DND-41 (cell line): ENCODE data around the gene DOLPP1.

Experiments used
- ATAC-seq: fragments of 200-7000 bp; cut with Tn5 transposase; 3 replicates; pipeline ENCODE4 v1.9.1; 2021; ENCODE audit warnings: low read depth; ENCODE audit not compliant: insufficient read depth
- DNase-seq: peaks from one replicate; pipeline ENCODE4 v3.0.0-alpha.2; 2020
- H2AFZ ChIP-seq: 2 replicates; pipeline ENCODE4 v1.6.0; 2012; ENCODE audit warnings: low read depth, low read length
- H3K27ac ChIP-seq: 2 replicates; pipeline ENCODE4 v1.5.1; 2012; ENCODE audit warnings: low read length, inconsistent platforms
- H3K27me3 ChIP-seq: fragments of 200-600 bp; sonication (generic); 2 replicates; pipeline ENCODE4 v1.6.0; 2012; ENCODE audit warnings: low read length, mild to moderate bottlenecking, inconsistent platforms; ENCODE audit not compliant: insufficient read depth, poor library complexity
- H3K36me3 ChIP-seq: 2 replicates; pipeline ENCODE4 v1.5.1; 2012; ENCODE audit warnings: low read length, inconsistent platforms; ENCODE audit not compliant: insufficient read depth
- H3K4me1 ChIP-seq: 2 replicates; pipeline ENCODE4 v1.5.1; 2012; ENCODE audit warnings: mild to moderate bottlenecking, low read length; ENCODE audit not compliant: insufficient read depth
- H3K4me2 ChIP-seq: 2 replicates; pipeline ENCODE4 v1.6.0; 2012; ENCODE audit warnings: mild to moderate bottlenecking, moderate library complexity, low read length, inconsistent platforms; ENCODE audit not compliant: insufficient read depth
- H3K4me3 ChIP-seq, 2 experiments: fragments of 200-600 bp in 1 of 2; shearing (Covaris generic) in 1 of 2; 2 replicates each; pipeline ENCODE4 v1.5.1; 2012 to 2016; ENCODE audit warnings: inconsistent platforms in 2 of 2, low read length in 2 of 2, mild to moderate bottlenecking in 2 of 2, low read depth in 1 of 2, moderate library complexity in 1 of 2
- H3K79me2 ChIP-seq: 2 replicates; pipeline ENCODE4 v1.6.0; 2012; ENCODE audit warnings: low read length, inconsistent platforms; ENCODE audit not compliant: insufficient read depth
- H3K9ac ChIP-seq: 2 replicates; pipeline ENCODE4 v1.6.0; 2012; ENCODE audit warnings: low read depth, mild to moderate bottlenecking, inconsistent platforms, low read length, moderate library complexity
- H3K9me3 ChIP-seq: 2 replicates; pipeline ENCODE4 v1.5.1; 2012; ENCODE audit warnings: low read length, moderate library complexity, mild to moderate bottlenecking, inconsistent platforms; ENCODE audit not compliant: insufficient read depth, severe bottlenecking
- H4K20me1 ChIP-seq: 2 replicates; pipeline ENCODE4 v1.6.0; 2012; ENCODE audit warnings: low read length; ENCODE audit not compliant: insufficient read depth
- CTCF ChIP-seq: IDR thresholded peaks from 2 replicates; pipeline ENCODE4 v1.5.1; 2012; ENCODE audit warnings: borderline replicate concordance, low read length, moderate library complexity, mild to moderate bottlenecking; ENCODE audit not compliant: poor library complexity, severe bottlenecking; ENCODE audit errors: extremely low read depth
- EZH2 ChIP-seq: IDR thresholded peaks from 3 replicates; pipeline ENCODE4 v1.6.1; 2012; ENCODE audit warnings: borderline replicate concordance, low read depth, mild to moderate bottlenecking, moderate library complexity, low read length, inconsistent platforms; ENCODE audit not compliant: severe bottlenecking

DOLPP1 gene

GRCh38 chr9:129059796-129060785 is 20.8 kb upstream of the DOLPP1 start:
- Histone ChIP-seq H3K4me3 (no peak overlapping the region), H2AFZ (no peak overlapping the region), H3K4me1 (no peaks in the 10 kb centered on the region), H3K9ac (no peak overlapping the region), H3K9me3 (no peaks in the 10 kb centered on the region), H4K20me1 (no peaks in the 10 kb centered on the region), H3K27me3 (no peaks in the 10 kb centered on the region), H3K4me2 (no peak overlapping the region), H3K36me3 (peaks cover 40% of the 10 kb centered on the region), H3K79me2 (no peaks in the 10 kb centered on the region), H3K27ac (no peak overlapping the region)
- ATAC-seq (no peak), DNase-seq (no peak)
- TF ChIP-seq EZH2 (no peak), CTCF (no peak)

- H3K4me1 ChIP-seq: no peaks in the 10 kb centered on the region
- H3K79me2 ChIP-seq: no peaks in the 10 kb centered on the region
- H3K36me3 ChIP-seq: peaks cover 49% of the 10 kb centered on the region
- no peak for TF ChIP-seq EZH2
- DNase-seq (no peak), ATAC-seq (no peak)
- H3K9me3 ChIP-seq: no peaks in the 10 kb centered on the region
- H4K20me1 ChIP-seq: no peaks in the 10 kb centered on the region
- H3K27me3 ChIP-seq: no peaks in the 10 kb centered on the region
- H3K27ac ChIP-seq: no peak overlapping the region
- no peak overlapping the region for H2AFZ ChIP-seq
- no peak overlapping the region for H3K4me3 ChIP-seq
- no peak overlapping the region for H3K9ac ChIP-seq
- H3K4me2 ChIP-seq: no peak overlapping the region
Observed at GRCh38 chr9:129060991-129061390, 19.9 kb upstream of the DOLPP1 start.

GRCh38 chr9:129063061-129063460 is 17.9 kb upstream of the DOLPP1 start:
- Histone ChIP-seq H3K36me3 (peaks cover 61% of the 10 kb centered on the region), H3K79me2 (no peaks in the 10 kb centered on the region), H3K9ac (no peak overlapping the region), H3K9me3 (no peaks in the 10 kb centered on the region), H3K4me1 (no peaks in the 10 kb centered on the region), H3K4me2 (no peak overlapping the region), H3K27ac (no peak overlapping the region), H4K20me1 (no peaks in the 10 kb centered on the region), H3K4me3 (no peak overlapping the region), H3K27me3 (no peaks in the 10 kb centered on the region), H2AFZ (no peak overlapping the region)
- DNase-seq (no peak), ATAC-seq (no peak)
- no peak for TF ChIP-seq CTCF
- no peak for TF ChIP-seq EZH2

- Histone ChIP-seq H2AFZ (no peak overlapping the region), H3K9ac (no peak overlapping the region), H3K27me3 (no peaks in the 10 kb centered on the region), H3K4me3 (no peak overlapping the region), H3K4me1 (no peaks in the 10 kb centered on the region), H4K20me1 (no peaks in the 10 kb centered on the region), H3K36me3 (peaks cover 66% of the 10 kb centered on the region), H3K9me3 (no peaks in the 10 kb centered on the region), H3K4me2 (no peak overlapping the region), H3K79me2 (no peaks in the 10 kb centered on the region), H3K27ac (no peak overlapping the region)
- TF ChIP-seq EZH2 (no peak), CTCF (no peak)
- no peak for DNase-seq
- no peak for ATAC-seq
Observed at GRCh38 chr9:129064499-129064908, 16.4 kb upstream of the DOLPP1 start.
